CD4-positive, alpha-beta T cell treated with Interleukin-12 subunit alpha and Interleukin-12 subunit beta, for 1 hour (primary cell): ENCODE measurements around the gene AMBRA1.

Experiments used
- DNase-seq: peaks from one replicate; pipeline ENCODE4 v3.0.0-alpha.2; 2020

AMBRA1 gene

DNA sequence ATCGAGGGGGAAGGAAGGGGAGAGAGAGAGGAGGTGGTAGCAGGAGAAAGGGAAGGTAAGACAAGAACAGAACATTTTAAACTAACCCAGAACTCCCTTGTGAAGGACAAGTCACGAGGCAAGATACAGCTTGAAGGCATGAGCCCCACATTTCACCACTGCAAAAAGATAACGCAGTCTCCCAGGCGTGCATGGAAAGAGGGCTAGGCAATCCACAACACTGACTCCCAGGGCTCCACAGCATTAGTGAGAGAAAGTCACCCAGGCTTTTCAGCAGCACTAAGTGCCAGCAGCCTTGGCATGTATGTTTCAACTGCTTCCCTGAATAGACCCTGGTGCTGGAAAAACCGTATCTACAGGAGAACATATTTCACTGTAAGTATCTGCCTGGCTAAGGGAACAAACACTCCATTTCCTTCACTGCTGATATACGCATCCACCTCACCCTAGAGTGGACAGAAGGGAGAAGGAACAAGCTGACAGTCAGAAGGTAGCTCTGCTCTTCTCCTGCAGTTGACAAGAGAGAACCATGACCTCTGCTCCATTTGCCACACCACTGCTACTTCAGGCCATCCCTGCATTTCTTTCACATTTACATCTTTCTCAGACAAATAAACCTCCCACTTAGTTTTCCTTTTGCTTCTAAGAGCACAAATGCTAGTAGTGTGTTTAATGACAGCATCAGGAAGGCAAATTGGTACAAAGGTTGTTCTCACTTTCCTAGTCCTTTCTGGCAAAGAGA is 87.9 kb downstream of the AMBRA1 start:
- DNase-seq = no peak

DNA sequence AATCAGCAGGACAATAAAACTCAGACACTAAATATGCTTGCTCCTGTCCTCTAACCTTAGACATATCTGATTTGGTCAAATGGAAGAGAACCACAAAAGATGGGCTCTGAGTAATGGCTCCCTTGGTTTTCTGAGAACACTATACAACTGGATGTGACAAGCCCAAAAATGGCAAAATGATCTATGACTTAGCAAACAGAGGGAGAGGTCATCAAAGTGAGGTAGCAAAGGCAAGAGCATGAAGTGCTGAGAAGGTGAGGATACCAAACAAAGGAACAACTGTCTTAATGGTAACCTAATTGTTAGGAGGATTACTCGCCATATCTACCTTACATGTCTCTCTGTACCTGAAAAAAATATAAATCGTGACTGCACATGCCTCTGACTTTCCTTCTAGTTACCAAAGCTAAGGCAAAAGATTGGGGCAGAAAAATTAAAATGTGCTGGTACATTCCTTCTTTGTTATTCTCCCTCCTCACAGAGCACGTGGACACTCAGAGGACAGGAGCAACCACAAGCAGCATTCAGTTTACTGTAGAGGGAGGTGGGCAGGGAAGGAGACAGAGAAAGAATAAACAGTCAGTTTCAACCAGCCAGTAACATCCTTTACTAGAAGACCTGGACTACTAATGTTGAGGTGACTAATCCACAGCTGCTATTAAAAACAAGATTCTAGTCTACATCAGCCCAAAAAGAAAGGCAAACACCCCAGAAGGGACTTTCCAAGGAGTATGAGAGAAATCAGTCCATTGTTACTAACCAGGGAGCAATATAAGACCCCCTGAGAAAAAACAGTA is 88.8 kb downstream of the AMBRA1 start:
- DNase-seq = no peak

DNA sequence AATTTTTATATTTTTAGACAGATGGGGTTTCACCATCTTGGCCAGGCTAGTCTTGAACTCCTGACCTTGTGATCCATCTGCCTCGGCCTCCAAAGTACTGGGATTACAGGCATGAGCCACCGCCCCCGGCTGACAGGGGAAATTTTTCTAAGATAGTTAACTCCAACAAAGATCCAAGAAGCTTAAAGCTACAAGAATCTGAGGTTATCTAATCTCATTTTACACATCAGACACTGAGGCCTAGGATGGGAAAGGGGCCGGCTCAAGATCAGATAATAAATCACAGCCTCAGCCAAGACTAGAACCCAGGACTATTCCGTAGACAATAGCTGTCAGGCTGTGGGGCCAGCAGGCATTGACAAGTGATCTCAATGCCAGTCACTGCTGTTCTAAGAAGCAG is 94.0 kb downstream of the AMBRA1 start:
- DNase-seq = no peak

DNA sequence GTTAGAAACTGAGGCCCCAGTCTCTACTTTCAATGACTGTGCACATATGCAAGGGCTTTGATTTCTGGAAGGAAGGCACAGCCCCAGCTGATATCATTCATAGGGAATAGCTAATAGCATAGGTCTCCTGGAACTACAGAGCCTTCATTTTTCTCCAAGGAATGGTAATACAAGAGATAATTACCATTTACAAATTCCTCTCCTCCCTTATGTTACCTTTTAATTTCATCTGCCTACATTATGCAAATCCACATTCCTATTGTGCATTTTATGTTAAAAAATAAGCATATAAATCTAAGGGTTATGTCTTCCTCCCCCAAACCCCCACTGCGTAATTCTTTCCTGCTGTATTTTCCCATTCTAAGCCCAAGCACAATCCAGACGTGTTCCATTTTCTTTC is 94.9 kb downstream of the AMBRA1 start:
- no peak for DNase-seq

DNA sequence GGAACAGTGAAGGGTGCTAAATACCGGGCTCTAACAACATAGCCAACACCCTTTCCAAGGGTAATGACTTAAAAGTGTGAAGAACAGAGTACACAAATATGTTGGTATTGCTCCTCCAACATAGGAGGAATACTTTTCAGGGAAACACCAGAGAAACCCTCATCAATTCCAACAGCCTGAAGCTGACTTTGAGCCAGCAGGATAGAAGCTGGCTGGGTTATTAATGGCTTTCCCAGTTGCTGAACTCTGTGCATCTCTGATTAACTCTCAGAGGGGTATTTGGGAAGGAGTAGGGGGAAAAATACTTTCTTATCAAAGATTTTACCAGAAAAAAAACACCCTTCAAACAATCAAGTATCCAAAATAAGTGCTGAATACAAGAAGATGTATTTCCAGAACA is 95.6 kb downstream of the AMBRA1 start:
- no peak for DNase-seq

DNA sequence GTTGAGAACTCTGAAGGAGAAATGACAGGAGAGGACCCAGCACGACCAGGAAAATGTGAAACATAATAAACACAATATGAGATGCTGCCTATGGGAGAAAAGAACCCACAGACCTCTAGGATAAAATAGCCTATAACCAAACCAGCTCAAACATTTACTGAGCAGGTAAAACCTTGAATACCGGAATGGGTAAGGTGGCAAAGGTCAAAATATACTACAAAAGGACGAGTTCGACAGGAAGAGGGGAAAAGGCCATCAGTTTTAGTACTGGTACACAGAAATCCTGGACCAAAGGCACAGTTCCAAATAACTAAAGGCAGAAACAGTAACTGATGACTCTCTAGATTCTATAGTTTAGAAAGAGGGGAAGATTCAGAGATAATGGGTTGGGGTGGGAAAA is 96.3 kb downstream of the AMBRA1 start:
- no peak for DNase-seq

DNA sequence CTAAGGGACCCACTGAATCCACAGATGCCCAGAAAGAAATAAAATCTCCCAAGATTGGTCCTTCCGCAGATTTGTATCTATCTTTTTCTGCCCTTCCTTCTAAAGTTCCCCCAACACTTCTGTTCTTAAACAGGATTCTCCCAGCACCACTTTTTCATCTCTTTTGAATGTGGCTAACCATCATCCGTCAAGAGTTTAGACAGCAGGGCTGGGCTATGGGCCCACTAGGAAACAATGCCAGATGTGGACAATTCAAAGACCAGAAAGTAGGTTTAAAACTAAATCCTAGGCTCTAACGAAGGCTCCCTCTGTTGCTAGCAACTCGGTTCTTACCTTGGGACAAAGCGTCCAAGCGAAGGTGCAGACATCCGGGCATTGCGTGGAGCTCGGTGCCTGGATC is 100.0 kb downstream of the AMBRA1 start:
- no peak for DNase-seq

DNA sequence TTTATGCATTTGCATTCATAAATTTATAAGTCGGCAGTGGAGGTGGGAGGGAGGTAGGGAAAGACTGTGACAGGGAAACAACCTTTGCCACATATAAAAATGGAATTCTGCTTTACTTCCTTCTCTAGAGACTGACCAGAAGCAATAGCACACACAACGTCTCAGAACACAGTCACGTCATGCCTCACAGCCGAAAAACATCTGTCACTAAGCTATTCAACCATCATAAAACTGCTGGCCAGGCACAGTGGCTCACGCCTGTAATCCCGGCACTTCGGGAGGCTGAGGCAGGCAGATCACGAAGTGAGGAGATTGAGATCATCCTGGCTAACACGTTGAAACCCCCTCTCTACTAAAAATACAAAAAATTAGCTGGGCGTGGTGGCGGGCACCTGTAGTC is 101.3 kb downstream of the AMBRA1 start:
- DNase-seq = no peak

DNA sequence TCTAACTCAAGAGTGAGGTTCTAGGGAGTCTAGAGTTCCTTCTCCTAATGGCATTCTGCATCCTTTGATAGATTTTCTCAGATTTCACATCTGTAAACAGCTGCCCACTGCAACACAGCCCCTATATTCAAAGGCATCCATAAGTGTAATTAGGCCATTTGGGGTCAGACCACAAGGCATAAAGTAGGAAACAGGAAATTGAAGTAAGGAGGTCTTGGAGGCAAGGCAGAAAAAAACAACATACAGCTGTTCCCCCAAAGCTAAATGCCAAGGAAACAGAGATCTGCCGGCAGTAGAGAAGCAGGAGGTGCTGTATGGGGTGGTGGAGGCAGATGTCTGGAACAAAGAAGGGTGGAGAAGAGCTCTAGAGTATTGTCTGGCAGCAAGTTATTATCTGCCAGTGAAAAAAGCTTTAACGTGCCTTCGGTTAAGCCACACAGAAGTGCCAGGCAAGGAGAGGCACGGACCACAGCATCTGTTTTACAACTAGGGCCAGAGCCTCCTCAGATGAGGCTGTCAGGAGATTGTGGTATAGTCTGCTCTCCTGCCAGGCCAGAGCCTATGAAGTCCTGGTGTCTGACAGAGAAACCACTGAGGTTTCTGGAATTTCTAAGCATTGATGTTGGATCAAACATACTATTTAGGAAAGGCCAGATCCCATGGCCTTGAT is 102.0 kb downstream of the AMBRA1 start:
- DNase-seq = no peak

DNA sequence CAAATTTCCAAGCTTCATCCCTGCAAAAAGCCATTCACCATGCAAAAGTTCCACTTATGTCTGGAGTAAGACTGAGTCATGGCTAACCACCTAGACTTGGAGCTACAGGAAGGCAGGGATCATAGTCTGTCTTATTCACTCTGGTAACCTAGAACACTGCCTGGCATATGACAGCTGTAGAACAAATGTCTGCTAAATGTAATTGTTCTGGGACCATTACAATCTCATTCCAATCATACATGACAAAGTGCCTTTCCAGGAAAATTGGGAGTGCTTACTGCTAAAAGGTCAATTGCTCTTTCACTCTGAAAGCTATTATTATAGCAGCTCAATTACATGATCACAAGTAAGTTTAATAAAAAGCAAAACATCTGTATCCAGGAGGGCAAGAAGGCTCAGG is 103.2 kb downstream of the AMBRA1 start:
- DNase-seq = no peak

DNA sequence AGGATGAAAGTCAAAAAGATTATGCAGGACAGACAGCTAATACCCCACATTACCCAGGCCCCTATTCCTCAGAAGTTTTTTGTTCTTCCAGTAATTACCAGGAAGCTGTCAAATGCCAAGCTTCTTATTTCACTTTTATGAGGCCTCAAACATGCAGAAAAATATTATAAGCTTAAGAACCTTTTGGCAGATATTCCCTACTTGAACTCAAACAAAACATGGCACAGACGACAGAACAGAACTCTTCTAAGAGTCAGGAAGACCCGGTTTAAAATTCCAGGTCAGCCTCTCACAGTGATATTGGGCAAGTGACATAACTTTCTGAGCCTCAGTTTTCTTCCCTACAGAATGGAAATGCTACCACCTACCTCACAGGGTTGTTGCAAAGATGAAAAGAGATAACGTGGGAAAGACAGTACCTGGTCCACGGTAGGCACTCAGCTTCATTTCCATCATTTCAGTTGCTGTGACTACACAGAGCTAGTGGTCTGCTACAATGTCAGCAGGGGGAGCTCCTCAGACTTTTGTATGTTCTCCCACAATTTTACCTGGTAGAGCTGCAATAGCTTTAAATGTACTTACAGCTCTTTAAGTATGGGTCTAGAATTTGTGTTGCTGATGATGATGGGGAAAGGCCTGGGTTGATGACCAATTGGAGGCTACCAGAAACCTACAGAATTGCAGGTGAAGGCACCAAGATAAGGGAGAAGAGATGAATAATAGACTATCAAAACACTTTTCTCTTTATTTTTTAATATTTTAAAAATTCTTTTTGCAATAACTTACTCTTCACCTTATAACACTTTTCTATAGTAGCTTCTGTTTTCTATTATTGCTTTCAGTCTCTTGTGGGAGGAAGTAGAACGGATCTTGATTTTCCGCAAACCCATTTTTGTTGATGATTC is 103.9 kb downstream of the AMBRA1 start:
- peak; percentile 41 for DNase-seq

DNA sequence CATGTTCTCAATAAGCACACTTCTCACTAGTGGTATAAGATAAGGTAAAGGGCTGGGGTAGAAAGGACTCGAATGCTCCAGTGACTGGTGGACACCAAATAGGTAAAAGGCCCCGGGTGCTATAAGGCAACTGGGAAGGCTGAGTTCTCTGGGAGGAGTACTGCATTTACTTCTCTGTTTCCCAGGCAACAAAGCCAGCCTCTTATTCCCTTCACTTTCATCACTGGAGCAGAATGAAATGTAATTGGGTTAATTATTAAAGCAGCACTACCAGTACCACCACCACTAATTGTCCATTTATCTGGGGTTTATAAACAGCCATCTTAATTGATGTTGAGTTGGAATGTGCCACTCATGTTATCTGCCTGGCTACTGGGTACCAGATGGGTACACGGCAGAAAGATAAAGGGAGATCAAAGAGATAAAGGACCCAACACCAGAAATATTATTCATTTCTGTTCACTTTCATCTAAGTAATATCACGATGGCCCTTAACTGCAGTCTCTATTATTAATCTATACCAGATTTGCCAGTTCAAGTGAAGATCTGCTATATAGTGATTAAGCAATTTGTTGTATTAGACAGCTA is 107.9 kb downstream of the AMBRA1 start:
- no peak for DNase-seq

DNA sequence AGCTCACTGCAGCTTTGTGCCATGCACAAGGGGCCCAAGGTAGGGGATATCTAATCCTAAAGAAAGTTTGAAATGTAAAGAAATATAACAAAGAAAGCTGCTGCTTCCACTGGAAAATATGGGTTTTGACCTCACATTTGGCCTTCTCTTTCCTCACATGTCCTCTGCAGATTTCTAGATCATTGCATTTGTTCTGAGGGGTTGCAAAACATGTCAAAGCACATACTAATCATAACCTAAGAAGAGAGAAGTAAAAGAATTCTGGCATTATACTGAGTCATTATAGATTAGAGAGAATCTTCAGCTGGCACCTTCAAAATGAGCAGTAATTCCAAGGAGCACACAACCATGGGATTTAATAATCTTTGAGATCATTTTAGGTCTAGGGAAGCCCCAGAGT is 109.7 kb downstream of the AMBRA1 start:
- DNase-seq = no peak

DNA sequence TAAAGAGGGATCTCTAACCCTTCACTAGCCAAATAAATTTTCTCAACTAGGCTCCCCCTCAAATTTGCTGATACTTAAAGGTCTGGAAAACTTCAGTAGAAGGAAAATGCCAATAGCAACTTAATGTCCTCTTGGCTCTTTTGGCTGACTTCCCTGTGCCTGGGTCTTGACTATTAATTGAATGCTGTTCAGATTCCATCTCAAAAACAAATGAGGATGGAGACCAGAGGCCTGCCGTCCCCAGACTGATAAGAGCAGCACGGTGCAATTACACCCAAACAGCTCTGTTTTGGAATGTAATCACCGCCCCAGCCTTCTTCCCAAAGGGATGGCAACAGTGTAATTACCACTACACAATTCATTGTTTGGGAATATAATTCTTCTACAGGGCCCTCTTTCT is 112.9 kb downstream of the AMBRA1 start:
- DNase-seq = no peak

DNA sequence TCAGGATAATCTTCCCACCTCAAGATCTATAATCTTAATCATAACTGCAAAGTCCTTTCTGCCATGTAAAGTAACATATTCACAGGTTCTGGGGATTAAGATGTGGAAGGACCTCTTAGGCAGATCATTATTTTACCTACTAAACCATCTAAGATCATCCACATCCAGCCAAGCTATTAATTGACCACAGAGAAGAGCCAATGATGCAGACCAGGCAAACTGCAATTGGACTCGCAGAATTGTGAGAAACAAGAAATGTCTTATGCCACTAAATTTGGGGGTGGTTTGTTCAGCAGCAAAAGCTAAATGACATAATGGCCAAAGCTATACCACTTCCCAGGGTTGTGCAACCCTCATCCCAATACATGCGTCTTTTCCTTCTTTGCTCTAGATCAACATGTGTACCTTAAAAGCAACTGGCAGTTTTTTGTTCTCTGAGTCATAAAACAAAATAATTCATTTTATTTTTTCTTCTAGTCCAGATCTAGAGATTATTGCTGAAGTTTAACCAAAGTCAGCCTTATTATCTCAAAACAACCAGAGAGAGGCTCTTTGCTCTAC is 113.6 kb downstream of the AMBRA1 start:
- DNase-seq = no peak

DNA sequence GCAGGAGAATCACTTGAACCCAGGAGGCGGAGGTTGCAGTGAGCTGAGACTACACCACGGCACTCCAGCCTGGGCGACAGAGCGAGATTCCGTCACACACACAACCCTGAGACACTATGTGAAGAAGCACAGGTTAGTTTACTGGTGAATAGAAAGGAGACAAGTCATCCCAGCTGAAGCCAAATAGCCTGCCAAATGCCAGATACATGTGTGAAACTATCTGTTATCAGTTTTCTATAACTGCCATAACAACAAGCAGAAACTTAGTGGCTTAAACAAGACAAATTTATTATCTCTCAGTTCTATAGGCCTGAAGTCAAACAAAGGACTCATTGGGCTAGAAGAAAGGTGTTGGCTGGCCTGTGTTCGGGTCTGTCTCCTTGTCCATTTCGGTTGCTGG is 114.2 kb downstream of the AMBRA1 start:
- no peak for DNase-seq

DNA sequence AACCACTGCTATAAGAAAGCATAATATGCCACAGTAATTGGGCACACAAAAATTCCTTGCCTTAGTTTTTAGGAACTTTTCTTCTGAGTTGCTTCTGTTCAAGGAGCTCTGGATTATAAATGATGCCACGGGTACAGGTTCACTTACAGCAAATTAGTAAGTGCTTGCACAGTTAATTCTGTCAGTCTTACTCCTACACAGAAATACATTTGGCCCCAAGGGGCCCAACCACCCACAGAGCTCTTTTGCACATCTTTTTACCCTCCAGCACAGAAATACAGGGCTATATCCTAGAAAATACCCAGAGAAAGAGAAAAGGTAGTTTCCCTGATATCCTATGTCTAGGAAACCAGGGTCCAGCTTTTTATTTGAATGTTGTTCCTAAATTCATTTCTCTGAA is 115.6 kb downstream of the AMBRA1 start:
- DNase-seq = no peak

DNA sequence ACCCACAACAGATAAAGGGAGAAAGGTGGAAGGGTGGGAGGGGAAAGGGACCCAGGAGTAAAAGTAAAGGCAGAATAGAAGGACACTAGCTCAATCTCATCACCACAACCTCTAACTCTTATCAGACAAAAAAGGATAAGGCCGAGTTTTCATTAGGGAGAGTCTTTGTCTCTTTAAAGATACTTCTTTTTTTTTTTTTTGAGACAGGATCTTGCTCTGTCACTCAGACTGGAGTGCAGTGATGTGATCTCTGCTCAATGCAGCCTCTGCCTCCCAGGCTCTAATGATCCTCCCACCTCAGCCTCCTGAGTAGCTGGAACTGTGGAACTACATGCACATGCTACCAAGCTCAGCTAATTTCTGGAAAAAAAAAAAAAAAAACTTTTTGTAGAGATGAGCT is 116.7 kb downstream of the AMBRA1 start:
- DNase-seq = no peak

DNA sequence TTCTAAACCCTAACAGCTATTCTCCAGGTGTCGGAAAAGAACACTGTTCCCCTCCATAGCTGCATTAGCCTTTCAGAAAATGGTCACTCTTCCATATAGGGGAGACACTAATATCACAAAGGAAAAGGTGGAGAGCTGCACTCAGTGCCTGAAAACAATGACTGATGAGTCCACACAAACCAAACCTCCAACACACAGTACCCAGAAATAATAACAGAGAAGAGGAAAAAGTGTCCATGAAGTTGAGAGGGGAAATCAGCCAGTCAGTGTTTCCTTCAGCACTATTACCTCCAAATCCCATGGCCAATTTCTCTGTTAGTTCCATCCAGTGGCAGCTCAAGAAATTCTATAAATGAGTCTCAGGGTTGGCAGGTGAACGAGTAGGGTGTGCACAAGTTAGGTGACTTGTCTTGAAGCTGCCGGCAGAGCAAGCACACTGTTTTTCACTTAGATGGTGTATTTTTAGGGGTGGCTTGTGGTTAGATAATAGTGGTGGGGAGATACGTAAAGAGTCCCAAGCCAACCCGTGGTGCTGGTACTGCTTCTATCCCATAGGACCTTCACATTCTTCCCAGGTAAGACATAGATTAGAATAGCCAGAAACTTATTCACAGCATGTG is 117.8 kb downstream of the AMBRA1 start:
- no peak for DNase-seq

DNA sequence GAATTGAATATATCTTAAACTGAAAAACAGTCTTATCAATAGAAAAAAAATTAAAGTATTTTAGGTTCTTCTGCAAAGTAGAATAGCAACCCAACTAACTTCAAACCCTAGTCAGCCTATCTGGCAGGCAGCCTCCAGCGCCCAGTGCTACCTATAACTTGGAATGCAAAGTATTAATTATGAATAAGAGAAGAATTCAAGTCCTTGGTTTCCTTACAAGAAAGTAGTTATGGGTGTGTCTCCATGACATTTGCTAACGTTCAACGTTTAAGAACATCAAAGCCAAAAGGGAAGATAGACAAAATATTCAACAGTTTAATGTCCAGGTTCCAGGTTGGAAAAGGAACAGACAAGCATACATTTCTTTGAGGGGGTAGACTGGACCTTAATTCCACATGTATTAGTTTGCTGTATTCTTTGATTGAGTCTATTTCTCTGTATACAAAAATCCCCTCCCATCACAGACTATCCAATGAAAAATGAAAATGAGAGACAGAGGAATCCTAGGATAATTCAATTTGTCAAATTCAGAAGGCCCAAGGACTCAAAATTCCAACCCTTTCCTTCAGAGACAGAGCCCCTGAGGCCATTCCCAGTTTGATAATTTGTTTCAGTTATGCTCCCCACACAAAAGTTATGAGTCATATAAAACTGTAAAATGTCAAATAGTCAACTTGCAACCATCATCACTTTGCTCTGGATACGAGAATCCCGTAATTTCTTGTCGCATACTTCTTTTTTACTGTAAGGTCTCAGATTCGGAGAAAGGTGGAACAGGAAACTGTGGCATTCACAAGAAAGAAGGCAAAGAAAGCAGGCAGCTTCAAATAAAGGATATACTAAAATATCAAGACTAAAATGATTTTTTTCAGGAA is 118.5 kb downstream of the AMBRA1 start:
- no peak for DNase-seq

DNA sequence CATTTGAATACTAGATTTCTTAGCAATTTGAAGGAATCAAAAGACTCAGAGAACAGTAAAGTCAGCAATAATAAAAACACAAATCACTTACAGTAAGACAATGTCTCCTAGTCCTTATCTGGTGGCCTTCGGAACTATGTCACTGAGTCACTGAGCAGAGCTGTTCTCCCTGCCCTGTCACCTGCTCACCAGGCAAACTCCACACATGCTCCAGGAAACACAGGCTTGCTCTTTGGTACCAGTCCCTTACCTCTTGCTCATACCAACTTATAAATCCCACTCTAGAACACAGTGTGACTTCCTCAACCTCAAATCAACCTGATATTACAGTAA is 121.2 kb downstream of the AMBRA1 start:
- no peak for DNase-seq
